ENCODE measurements around the gene EXOC3L4. TPM values are rescaled to one million over a fixed set of nuclear protein-coding genes. Genes with fewer than 3 reads are reported as not detected.
A peak's percentile ranks its signal among the peaks of the same experiment; 100 is the strongest.

The EXOC3L4 gene
- total RNA-seq, 1 donor from 2014 or later: 2.5 TPM

DNA sequence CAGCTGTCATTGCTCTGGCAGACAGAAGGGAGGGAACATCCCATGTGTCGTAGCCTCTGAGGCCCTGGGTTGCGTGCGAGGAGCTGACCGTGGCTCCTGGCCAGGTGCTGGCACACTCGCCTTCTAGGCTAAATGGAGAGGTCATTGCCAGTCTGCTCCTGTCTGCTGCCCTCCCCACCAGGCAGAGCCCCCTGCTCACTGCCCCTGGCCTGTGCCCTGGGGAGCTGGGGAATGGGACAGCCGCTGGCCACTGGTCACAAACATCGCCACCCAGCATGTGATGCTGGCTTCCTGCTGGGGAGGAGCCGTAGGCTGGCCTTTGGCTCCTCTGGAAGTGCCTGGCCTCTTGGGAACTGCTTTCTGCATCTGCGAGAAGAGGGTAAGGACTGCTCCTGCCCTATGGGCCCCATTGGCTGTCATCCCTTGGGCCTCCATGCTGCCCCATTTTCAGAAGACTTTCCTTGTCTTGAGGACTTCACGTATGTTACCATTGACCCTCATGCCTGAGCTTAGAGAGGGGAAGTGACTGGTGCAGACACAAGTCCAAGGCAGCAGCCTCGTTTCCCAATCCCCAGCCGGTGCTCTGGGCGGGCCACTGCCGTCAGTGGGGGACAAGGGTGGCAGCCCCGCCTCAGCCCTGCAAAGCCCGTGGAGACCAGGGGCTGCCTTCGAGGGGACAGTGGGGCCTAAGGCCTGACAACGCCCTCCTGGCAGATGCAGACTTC lies 26.8 kb downstream of the EXOC3L4 start:
- no peak for DNase-seq (ENCODE audit: low spot score)

DNA sequence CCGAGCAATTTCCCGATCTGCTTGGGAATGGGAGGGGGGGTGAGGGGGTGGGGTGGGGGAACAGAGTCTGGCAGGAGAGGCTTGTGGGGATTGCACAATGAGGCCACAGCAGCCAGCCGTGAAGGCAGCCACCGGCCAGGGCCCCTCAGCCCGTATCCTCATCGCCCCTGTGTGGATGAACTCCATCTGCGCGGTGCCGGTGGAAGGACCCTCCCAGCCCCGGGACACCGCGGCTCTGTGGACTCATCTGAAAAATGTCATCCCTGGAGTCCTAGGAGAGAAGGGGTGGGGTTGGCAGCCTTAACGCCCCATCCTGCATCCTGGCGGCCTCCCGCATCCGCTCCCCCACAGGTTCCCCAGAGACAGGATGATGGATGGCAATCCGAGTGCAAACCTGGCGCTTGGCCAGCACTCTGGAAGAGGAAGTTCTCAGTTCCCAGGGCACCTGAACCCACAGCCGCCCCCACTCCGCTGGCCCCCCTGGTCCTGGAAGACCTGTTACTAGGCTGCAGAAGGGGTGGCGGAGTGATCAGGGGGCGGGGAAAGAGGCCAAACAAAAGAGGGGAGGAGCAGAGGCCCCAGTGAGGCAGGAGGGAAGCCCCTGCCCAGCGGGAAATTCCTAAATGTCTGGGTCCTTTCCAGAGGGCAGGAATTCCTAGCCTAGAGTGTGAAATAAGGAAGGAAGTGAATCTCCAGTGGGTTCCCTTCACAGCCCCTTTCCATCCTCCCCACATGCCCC lies 27.5 kb downstream of the EXOC3L4 start:
- DNase-seq (ENCODE audit: low spot score): peak; percentile 95

DNA sequence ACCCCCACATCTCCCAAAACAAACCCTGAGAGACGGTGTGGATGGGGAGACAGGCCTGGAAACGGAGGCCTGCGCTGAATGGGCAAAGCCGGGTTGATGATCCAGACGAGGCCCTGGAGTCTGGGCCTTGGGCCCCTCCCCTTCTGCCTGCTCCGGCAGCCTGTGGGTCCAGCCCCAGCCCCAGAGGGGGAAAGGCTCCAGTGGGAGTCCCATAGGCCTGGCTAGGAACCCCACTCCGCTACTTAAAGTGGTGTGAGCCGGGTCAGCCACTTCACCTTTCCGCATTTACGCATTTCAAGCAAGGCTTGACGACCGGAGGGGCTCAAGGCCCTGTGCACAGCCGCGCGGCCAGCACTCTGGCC lies 28.0 kb downstream of the EXOC3L4 start:
- no peak for DNase-seq (ENCODE audit: low spot score)

- no peak for DNase-seq (ENCODE audit: low spot score)
Observed at GRCh38 chr14:103122947-103123633, 28.6 kb downstream of the EXOC3L4 start, which contains the start of gene TNFAIP2. Gene TNFAIP2, plus strand, starts transcription at chr14:103123461. Its CDS starts 2,997 bp downstream, at chr14:103126458.

- DNase-seq (ENCODE audit: low spot score): no peak
Observed at GRCh38 chr14:103123634-103124500, 29.3 kb downstream of the EXOC3L4 start.

DNA sequence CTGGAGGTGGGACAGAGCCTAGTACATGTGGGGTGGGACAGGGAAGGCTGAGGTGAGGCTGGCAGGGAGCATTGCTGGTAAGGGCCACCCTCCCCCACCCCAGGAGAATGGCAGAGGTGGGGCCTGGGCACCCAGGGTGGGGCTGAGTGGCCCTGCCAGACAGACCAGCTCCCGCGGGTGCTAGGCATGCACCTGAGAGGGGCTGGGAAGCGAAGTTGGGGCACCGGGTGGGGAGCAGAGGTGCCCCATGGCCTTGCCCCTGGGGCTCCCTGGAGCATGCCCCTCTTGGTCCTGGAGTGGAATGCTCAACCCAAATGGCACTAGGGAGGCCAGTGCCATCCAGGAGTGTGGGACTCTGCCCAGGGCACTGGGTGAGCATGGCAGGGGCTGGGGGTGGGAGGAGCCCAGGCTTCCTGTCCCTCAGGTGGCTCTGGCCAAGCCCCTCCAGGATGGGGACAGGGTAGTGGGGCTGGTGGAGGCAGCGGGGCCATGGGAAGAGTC lies 30.0 kb downstream of the EXOC3L4 start:
- DNase-seq (ENCODE audit: low spot score): no peak

DNA sequence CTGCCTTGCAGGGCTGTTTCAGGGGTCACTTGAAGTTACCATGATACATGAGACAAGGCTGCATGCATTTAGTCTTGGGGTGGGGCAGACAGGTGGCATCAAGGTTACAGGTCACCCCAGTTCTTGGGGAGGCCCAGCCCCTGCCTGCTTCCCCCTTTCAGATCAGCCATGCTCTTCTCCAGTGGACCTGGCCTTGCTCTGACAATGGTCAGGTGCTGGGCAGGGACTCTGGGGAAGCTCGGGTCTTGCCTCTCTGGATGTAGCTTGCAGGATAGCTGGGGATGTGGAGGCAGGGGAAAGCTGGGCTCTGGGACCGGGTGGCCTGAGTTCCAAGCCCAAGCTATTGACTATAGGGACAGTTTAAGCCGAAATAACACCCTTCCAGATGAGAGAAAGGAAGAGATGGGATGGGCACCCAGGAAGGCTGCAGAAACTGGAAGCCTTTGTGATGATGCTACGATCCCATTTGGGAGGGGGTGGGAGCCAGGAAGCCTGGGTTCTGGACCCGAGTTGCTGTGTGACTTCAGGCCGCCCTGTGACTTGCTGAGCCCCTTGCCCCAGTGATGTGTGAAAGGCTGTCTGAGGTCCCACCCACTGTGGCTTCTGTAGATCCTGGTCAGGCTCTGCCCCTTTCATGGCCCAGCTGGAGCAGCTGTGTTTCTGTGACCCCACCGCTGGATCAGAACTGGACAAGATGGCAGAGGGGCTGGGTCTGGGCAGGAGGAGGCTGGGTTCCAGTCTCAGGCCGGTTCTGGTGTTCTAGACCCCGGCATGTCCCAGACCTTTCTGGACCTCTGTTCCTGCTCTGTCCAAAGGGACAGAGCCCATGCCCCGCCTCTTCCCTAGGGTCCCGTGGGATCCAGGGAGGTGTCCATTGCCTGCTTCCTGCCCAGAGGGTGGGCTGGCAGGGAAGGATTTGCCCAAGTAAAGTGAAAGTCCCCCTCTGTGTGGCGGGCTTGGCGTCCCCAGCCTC lies 30.9 kb downstream of the EXOC3L4 start:
- DNase-seq (ENCODE audit: low spot score): no peak

DNA sequence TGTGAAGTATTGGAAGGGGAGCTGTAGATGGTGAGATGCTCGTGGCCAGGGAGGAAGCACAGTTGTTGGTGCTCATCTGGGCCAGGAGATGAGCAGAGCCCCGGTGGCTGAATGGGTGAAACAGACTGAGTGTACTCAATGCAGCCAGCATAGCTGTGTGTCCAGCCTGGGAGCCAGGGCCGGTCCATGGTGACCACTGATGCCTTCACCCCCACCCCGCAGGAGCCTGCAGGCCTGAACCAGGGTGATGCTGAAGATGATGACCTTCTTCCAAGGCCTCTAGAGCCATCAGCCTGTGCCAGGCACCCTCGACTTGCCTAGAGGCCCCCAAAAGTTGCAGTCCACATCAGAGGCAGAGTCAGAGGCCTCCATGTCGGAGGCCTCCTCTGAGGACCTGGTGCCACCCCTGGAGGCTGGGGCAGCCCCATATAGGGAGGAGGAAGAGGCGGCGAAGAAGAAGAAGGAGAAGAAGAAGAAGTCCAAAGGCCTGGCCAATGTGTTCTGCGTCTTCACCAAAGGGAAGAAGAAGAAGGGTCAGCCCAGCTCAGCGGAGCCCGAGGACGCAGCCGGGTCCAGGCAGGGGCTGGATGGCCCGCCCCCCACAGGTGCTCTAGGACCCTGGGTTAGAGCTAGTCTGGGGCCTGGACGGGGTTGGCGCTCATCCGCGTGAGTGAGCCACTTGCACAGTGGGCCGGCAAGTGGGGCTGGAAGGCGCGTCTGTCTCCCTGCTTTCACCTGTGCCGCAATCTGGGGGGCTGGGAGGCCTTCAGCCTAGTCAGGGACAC lies 31.8 kb downstream of the EXOC3L4 start:
- no peak for DNase-seq (ENCODE audit: low spot score)

GRCh38 chr14:103126873-103127304 lies 32.4 kb downstream of the EXOC3L4 start:
- DNase-seq (ENCODE audit: low spot score): no peak

- no peak for DNase-seq (ENCODE audit: low spot score)
Observed at GRCh38 chr14:103127356-103127755, 32.8 kb downstream of the EXOC3L4 start.

DNA sequence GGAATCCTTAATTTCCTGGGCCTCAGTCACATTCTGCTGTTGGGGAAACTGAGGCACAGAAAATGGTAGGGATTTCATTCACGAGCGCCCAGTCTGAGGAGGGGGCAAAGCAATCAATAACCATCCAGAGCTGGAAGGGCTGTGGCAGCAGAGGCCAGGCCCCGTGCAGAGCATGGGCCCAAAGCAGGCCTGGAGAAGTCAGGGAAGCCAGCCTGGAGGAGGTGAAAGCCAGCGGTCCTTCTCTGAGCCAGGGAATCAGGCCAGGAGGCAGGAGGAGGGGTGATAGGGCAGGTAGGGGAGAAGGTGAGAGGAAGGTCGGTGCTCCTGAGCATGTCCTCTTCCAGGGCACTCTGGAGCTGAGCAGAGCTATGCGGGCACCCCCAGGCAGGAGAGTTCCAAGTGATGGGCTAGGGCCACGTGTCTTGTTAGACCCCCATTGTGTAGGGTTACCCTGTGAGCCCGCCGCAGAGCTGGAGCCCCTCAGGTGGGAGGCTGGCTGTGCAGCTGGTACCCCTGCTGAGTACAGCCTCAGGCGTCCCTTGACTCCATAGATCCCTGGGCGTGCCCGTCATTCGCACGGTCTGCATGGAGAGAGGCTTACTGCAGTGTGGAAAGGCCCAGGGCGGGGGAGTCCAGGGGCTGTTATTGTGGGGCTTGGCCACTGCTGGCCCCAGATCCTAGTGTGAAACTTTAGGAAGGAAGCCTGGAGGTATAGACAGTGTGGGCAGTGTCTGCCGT lies 33.5 kb downstream of the EXOC3L4 start:
- no peak for DNase-seq (ENCODE audit: low spot score)

DNA sequence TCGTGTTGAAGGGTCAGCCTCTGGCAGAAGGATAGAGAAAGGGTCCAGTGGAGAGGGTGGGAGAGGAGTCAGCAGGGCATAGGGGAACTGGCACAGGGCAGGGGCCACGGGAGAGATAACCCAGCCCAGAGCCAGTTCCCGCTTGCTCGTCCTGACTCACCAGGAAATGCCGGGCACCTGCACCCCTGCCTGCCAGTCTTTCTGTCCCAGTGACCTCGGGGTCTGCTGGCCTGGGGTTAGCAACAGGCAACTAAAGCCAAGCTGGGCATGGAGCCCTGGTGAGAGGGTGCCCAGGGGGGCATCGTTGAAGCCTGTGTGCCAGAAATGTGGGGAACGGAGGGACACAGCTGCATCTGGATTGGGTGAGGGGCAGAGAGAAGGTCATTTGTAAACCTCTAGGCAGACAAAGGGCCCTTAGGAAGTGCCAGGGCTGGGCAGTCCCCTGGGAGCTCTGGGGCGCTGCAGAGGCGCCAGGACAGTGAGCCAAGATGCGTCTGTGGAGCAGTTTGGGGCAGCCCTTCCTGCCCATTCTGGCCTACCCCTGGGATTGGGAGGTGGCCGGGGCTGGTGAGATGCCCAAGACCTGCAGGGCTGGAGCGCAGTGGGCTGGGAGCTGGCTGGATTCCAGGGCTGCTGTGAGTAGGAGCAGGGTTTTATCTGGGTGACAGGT lies 34.2 kb downstream of the EXOC3L4 start:
- DNase-seq (ENCODE audit: low spot score): peak; percentile 80

GRCh38 chr14:103129301-103130016 lies 34.9 kb downstream of the EXOC3L4 start:
- no peak for DNase-seq (ENCODE audit: low spot score)

DNA sequence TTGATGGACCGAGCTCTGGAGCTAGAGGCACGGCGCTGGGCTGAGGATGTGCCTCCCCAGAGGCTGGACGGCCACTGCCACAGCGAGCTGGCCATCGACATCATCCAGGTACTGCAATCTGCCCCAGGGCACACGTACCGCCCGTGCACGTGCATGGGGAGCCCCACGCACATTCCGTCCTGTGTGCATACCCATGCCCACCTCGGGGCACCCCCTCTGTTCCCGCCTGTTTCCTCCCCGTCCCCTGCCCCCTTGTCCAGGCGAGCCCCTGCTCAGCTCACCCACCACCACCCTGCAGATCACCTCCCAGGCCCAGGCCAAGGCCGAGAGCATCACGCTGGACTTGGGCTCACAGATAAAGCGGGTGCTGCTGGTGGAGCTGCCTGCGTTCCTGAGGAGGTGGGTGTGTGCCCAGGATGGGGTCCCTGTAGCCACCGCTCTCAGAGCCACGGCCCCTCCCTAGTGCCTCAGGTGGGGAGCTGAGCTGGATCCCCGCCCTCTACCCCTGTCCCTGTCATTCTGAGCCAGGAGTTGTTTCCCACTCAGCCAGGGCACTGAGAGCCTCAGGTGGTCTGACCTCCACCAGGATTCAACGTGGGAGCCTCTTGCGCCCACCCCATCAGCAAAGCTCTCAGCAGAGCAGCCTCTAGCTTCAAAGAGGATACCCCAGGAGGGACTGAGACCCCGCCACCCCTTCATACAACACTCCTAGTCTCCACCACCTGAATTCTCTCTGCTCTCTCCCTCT lies 35.7 kb downstream of the EXOC3L4 start:
- no peak for DNase-seq (ENCODE audit: low spot score)

GRCh38 chr14:103130965-103131364 lies 36.4 kb downstream of the EXOC3L4 start:
- DNase-seq (ENCODE audit: low spot score): peak; percentile 85

- DNase-seq (ENCODE audit: low spot score): no peak
Observed at GRCh38 chr14:103131580-103131979, 37.1 kb downstream of the EXOC3L4 start.
